Measurements from ENCODE around the gene CTAGE15.
"Not testable (repeated sequence)": the region's sequence is repeated elsewhere in the genome, so short reads cannot be mapped to it uniquely, and the experiment has no call there.

CTAGE15 gene

GRCh38 chr7:143571501-143571900 is at the start of gene CTAGE15:
CTAGE15 (plus strand) TSS chr7:143571801; CDS start chr7:143571818, 17 bp downstream.
- H3K9me3 Mint-ChIP-seq, H3K4me3 Mint-ChIP-seq, H3K36me3 Mint-ChIP-seq, H3K27me3 Mint-ChIP-seq, H3K27ac Mint-ChIP-seq, H3K4me1 Mint-ChIP-seq: not testable (repeated sequence)

- H3K4me1 Mint-ChIP-seq, result not testable (repeated sequence)
These were observed 49.2 kb upstream of the CTAGE15 start for GRCh38 chr7:143522309-143522916.

GRCh38 chr7:143531169-143531926 is 40.3 kb upstream of the CTAGE15 start:
- not testable (repeated sequence) for H3K9me3 Mint-ChIP-seq, H3K36me3 Mint-ChIP-seq, H3K27ac Mint-ChIP-seq, H3K27me3 Mint-ChIP-seq, H3K4me1 Mint-ChIP-seq, H3K4me3 Mint-ChIP-seq

More at GRCh38 chr7:143522309-143522916, 49.2 kb upstream of the CTAGE15 start:
- H3K27me3 Mint-ChIP-seq, H3K4me3 Mint-ChIP-seq, H3K9me3 Mint-ChIP-seq, H3K27ac Mint-ChIP-seq, H3K36me3 Mint-ChIP-seq: not testable (repeated sequence)

- not testable (repeated sequence) for H3K9me3 Mint-ChIP-seq, H3K27me3 Mint-ChIP-seq, H3K4me1 Mint-ChIP-seq, H3K4me3 Mint-ChIP-seq, H3K27ac Mint-ChIP-seq, H3K36me3 Mint-ChIP-seq
These were observed 39.7 kb upstream of the CTAGE15 start for GRCh38 chr7:143531932-143532331.

- not testable (repeated sequence) for H3K27ac Mint-ChIP-seq, H3K4me1 Mint-ChIP-seq, H3K9me3 Mint-ChIP-seq, H3K36me3 Mint-ChIP-seq, H3K4me3 Mint-ChIP-seq, H3K27me3 Mint-ChIP-seq
These were observed 38.3 kb upstream of the CTAGE15 start for GRCh38 chr7:143533213-143533839.

GRCh38 chr7:143536443-143536842 is 35.2 kb upstream of the CTAGE15 start:
- not testable (repeated sequence) for H3K4me3 Mint-ChIP-seq, H3K27me3 Mint-ChIP-seq, H3K36me3 Mint-ChIP-seq

GRCh38 chr7:143543288-143544038 is 28.1 kb upstream of the CTAGE15 start:
- H3K36me3 Mint-ChIP-seq, H3K4me1 Mint-ChIP-seq, H3K27me3 Mint-ChIP-seq, H3K9me3 Mint-ChIP-seq, H3K4me3 Mint-ChIP-seq, H3K27ac Mint-ChIP-seq: not testable (repeated sequence)

More at GRCh38 chr7:143536443-143536842, 35.2 kb upstream of the CTAGE15 start:
- H3K9me3 Mint-ChIP-seq, H3K27ac Mint-ChIP-seq, H3K4me1 Mint-ChIP-seq: not testable (repeated sequence)

GRCh38 chr7:143555968-143556367 is 15.6 kb upstream of the CTAGE15 start:
- not testable (repeated sequence) for H3K4me3 Mint-ChIP-seq, H3K9me3 Mint-ChIP-seq, H3K27ac Mint-ChIP-seq, H3K4me1 Mint-ChIP-seq, H3K27me3 Mint-ChIP-seq, H3K36me3 Mint-ChIP-seq

GRCh38 chr7:143563306-143563705 is 8.3 kb upstream of the CTAGE15 start:
- H3K36me3 Mint-ChIP-seq, H3K4me1 Mint-ChIP-seq, H3K4me3 Mint-ChIP-seq, H3K9me3 Mint-ChIP-seq, H3K27me3 Mint-ChIP-seq, H3K27ac Mint-ChIP-seq: not testable (repeated sequence)

- H3K36me3 Mint-ChIP-seq, H3K4me1 Mint-ChIP-seq, H3K27ac Mint-ChIP-seq: not testable (repeated sequence)
These were observed 5.6 kb upstream of the CTAGE15 start for GRCh38 chr7:143566001-143566400.

GRCh38 chr7:143588183-143588582 is 16.6 kb downstream of the CTAGE15 start:
- not testable (repeated sequence) for H3K4me3 Mint-ChIP-seq, H3K36me3 Mint-ChIP-seq, H3K4me1 Mint-ChIP-seq, H3K27me3 Mint-ChIP-seq, H3K27ac Mint-ChIP-seq, H3K9me3 Mint-ChIP-seq

More at GRCh38 chr7:143566001-143566400, 5.6 kb upstream of the CTAGE15 start:
- not testable (repeated sequence) for H3K9me3 Mint-ChIP-seq, H3K4me3 Mint-ChIP-seq, H3K27me3 Mint-ChIP-seq

- not testable (repeated sequence) for H3K4me1 Mint-ChIP-seq, H3K4me3 Mint-ChIP-seq, H3K9me3 Mint-ChIP-seq, H3K36me3 Mint-ChIP-seq, H3K27ac Mint-ChIP-seq, H3K27me3 Mint-ChIP-seq
These were observed 18.3 kb downstream of the CTAGE15 start for GRCh38 chr7:143589897-143590296.

GRCh38 chr7:143598086-143598485 is 26.5 kb downstream of the CTAGE15 start:
- not testable (repeated sequence) for H3K27me3 Mint-ChIP-seq, H3K4me1 Mint-ChIP-seq, H3K27ac Mint-ChIP-seq, H3K9me3 Mint-ChIP-seq, H3K4me3 Mint-ChIP-seq, H3K36me3 Mint-ChIP-seq

- not testable (repeated sequence) for H3K27me3 Mint-ChIP-seq, H3K9me3 Mint-ChIP-seq, H3K4me1 Mint-ChIP-seq, H3K36me3 Mint-ChIP-seq, H3K27ac Mint-ChIP-seq, H3K4me3 Mint-ChIP-seq
These were observed 31.9 kb downstream of the CTAGE15 start for GRCh38 chr7:143603549-143603948.

- not testable (repeated sequence) for H3K4me3 Mint-ChIP-seq, H3K27me3 Mint-ChIP-seq, H3K4me1 Mint-ChIP-seq, H3K27ac Mint-ChIP-seq, H3K9me3 Mint-ChIP-seq, H3K36me3 Mint-ChIP-seq
These were observed 34.5 kb downstream of the CTAGE15 start for GRCh38 chr7:143606088-143606487.

GRCh38 chr7:143615545-143615944 is 43.9 kb downstream of the CTAGE15 start:
- H3K4me3 Mint-ChIP-seq, H3K27ac Mint-ChIP-seq, H3K4me1 Mint-ChIP-seq, H3K27me3 Mint-ChIP-seq, H3K36me3 Mint-ChIP-seq, H3K9me3 Mint-ChIP-seq: not testable (repeated sequence)

Data from activated naive CD4-positive, alpha-beta T cell treated with anti-CD3 and anti-CD28 coated beads, Interleukin-2, amount 50 U/mL, for 24 hours (primary cell).